Endothelial cell of umbilical vein (primary cell): ENCODE results near the gene ABLIM1. TPM values are rescaled to one million over a fixed set of nuclear protein-coding genes. Genes with fewer than 3 reads are reported as not detected.

Experiments
- BruUV-seq: library from RNA; stranded (reverse); fragments of 400-500 nt; replicated peaks from 2 replicates; lab custom pipeline; 2021; lab: Mats Ljungman, UMichigan
- CTCF ChIA-PET: fragments of 300-600, 350-600 bp; sonication (Branson Sonifier 250); formaldehyde crosslinking; loops from one replicate; lab custom pipeline; 2021; ENCODE audit warnings: antibody characterized with exemption, inconsistent platforms; lab: Charles Lee
- POLR2A ChIA-PET: fragments of 300-600, 350-600 bp; sonication (Branson Sonifier 250); formaldehyde crosslinking; loops from one replicate; lab custom pipeline; 2021; ENCODE audit warnings: antibody characterized with exemption, inconsistent platforms; lab: Charles Lee
- DNase-seq: peaks from one replicate; pipeline ENCODE4 v3.0.0-alpha.2; 2011; ENCODE audit warnings: low read depth, low spot score
- FAIRE-seq: peaks from 2 replicates; lab custom pipeline; 2011; peaks lifted over from hg19 to GRCh38; lab: Jason Lieb, UNC
- H2AFZ ChIP-seq: 2 replicates; pipeline ENCODE4 v1.6.0; 2012; ENCODE audit warnings: low read depth, low read length, control low read depth, inconsistent platforms
- H3K27ac ChIP-seq: 2 replicates; pipeline ENCODE4 v1.5.1; 2011; ENCODE audit warnings: low read depth, mild to moderate bottlenecking, control low read depth, low read length, moderate library complexity; ENCODE audit not compliant: insufficient read depth
- H3K27me3 ChIP-seq, 2 experiments: 2 replicates each; pipeline versions ENCODE4 v1.6.0 to v1.6.1; 2011; ENCODE audit warnings: low read length in 2 of 2, mixed read lengths in 1 of 2; ENCODE audit not compliant: control insufficient read depth in 2 of 2, insufficient read depth in 2 of 2
- H3K36me3 ChIP-seq, 2 experiments: 2 replicates in 1 of 2; 3 replicates in 1 of 2; pipeline ENCODE4 v1.5.1; 2011; ENCODE audit warnings: low read length in 2 of 2, mild to moderate bottlenecking in 1 of 2, moderate library complexity in 1 of 2; ENCODE audit not compliant: control insufficient read depth in 2 of 2, insufficient read depth in 2 of 2; ENCODE audit errors: extremely low read depth in 1 of 2
- H3K4me1 ChIP-seq: 3 replicates; pipeline ENCODE4 v1.5.1; 2011; ENCODE audit warnings: mild to moderate bottlenecking, low read length; ENCODE audit not compliant: control insufficient read depth, insufficient read depth; ENCODE audit errors: extremely low read depth
- H3K4me2 ChIP-seq: 2 replicates; pipeline ENCODE4 v1.6.1; 2011; ENCODE audit warnings: low read length, control low read depth, mixed read lengths; ENCODE audit not compliant: insufficient read depth
- H3K4me3 ChIP-seq, 3 experiments: fragments of 200-600 bp in 1 of 3; sonication (generic), shearing (Covaris generic) in 1 of 3; replicated peaks in 1 of 3; 2 replicates each; pipeline ENCODE4 v1.5.1; 2011 to 2016; ENCODE audit warnings: control low read depth in 3 of 3, low read length in 3 of 3, mild to moderate bottlenecking in 2 of 3, inconsistent platforms in 1 of 3, low read depth in 1 of 3, moderate library complexity in 1 of 3; ENCODE audit not compliant: insufficient read depth in 1 of 3
- H3K79me2 ChIP-seq: 2 replicates; pipeline ENCODE4 v1.6.0; 2012; ENCODE audit warnings: low read length, inconsistent platforms; ENCODE audit not compliant: control insufficient read depth, insufficient read depth
- H3K9ac ChIP-seq: replicated peaks from 2 replicates; pipeline ENCODE3; 2011; ENCODE audit warnings: low read length, control low read depth; ENCODE audit not compliant: insufficient read depth; ENCODE audit errors: extremely low read depth
- H3K9me1 ChIP-seq: replicated peaks from 3 replicates; pipeline ENCODE4 v1.6.0; 2011; ENCODE audit warnings: mild to moderate bottlenecking, low read length; ENCODE audit not compliant: control insufficient read depth, insufficient read depth; ENCODE audit errors: extremely low read depth
- H3K9me3 ChIP-seq: replicated peaks from 2 replicates; pipeline ENCODE4 v1.5.1; 2012; ENCODE audit warnings: low read length, inconsistent platforms; ENCODE audit not compliant: control insufficient read depth, insufficient read depth
- H4K20me1 ChIP-seq: replicated peaks from 2 replicates; pipeline ENCODE3; 2011; ENCODE audit warnings: mild to moderate bottlenecking, low read length; ENCODE audit not compliant: control insufficient read depth, insufficient read depth; ENCODE audit errors: extremely low read depth
- CTCF ChIP-seq, 2 donors: IDR thresholded peaks; 1 replicate in 1 of 2; 2 replicates in 1 of 2; pipeline ENCODE4 v1.5.1; 2011; ENCODE audit warnings: low read length in 2 of 2, mild to moderate bottlenecking in 2 of 2, moderate library complexity in 2 of 2, control low read depth in 1 of 2, inconsistent platforms in 1 of 2, low read depth in 1 of 2; ENCODE audit not compliant: insufficient read depth in 1 of 2; ENCODE audit errors: extremely low read depth in 1 of 2
- EZH2 ChIP-seq: IDR thresholded peaks from 2 replicates; pipeline ENCODE4 v1.6.1; 2012; ENCODE audit warnings: borderline replicate concordance, low read depth, mild to moderate bottlenecking, moderate library complexity, low read length, inconsistent platforms; ENCODE audit not compliant: severe bottlenecking
- FOS ChIP-seq: IDR thresholded peaks from 2 replicates; pipeline ENCODE4 v1.6.1; 2011; ENCODE audit warnings: mild to moderate bottlenecking, low read length, moderate library complexity, borderline replicate concordance; ENCODE audit not compliant: insufficient read depth
- GATA2 ChIP-seq: IDR thresholded peaks from 2 replicates; pipeline ENCODE4 v1.7.0; 2011; ENCODE audit warnings: low read depth, mild to moderate bottlenecking, moderate library complexity, mixed read lengths, low read length; ENCODE audit not compliant: insufficient read length, insufficient read depth
- JUN ChIP-seq: IDR thresholded peaks from 2 replicates; pipeline ENCODE4 v1.6.1; 2011; ENCODE audit warnings: borderline replicate concordance, low read depth; ENCODE audit not compliant: insufficient read length, insufficient read depth
- MAX ChIP-seq: IDR thresholded peaks from 2 replicates; pipeline ENCODE4 v1.6.1; 2011; ENCODE audit not compliant: insufficient read depth, insufficient read length
- MYC ChIP-seq: IDR thresholded peaks from one replicate; pipeline ENCODE4 v1.6.1; 2011; ENCODE audit warnings: mild to moderate bottlenecking, low read depth, low read length
- POLR2A ChIP-seq: IDR thresholded peaks from 2 replicates; pipeline ENCODE4 v1.6.1; 2012; ENCODE audit warnings: low read depth, mild to moderate bottlenecking, control low read depth, low read length
- POLR2AphosphoS5 ChIP-seq: IDR thresholded peaks from 2 replicates; pipeline ENCODE4 v1.6.1; 2012; ENCODE audit warnings: low read depth, mild to moderate bottlenecking, control low read depth, low read length, moderate library complexity; ENCODE audit not compliant: insufficient read depth
- dilution Hi-C: fragments of 300-500 bp; cut with MboI; formaldehyde crosslinking; loops from one replicate; pipeline ENCODE4 v1.15.0; 2019; ENCODE audit warnings: low sequenced_read_pairs; ENCODE audit not compliant: extremely low pct_ligation_motif_present
- intact Hi-C: fragments of 100-400 bp; cut with micrococcal nuclease; formaldehyde crosslinking; loops from one replicate; pipeline ENCODE4 v1.10.0; 2022
- polyA plus RNA-seq, 4 experiments: library from polyadenylated mRNA; depleted of rRNA in 3 of 4; stranded (reverse) in 3 of 4; unstranded in 1 of 4; fragments of >200 nt; gene quantifications; 2 replicates each; pipeline versions ENCODE4 v1.2.1 to v1.2.3, GENCODE V29; 2011 to 2012; ENCODE audit warnings: missing spikeins in 1 of 4
- total RNA-seq: library from RNA; stranded (reverse); gene quantifications from 2 replicates; pipeline ENCODE4 v1.2.3, GENCODE V29; 2021

Gene ABLIM1
- total and polyA plus RNA-seq, 2 donors (not counting 3 experiments of a cell fraction or from before 2014, with no cell fraction given) = 128 to 235 TPM

GRCh38 chr10:114526126-114526503 lies 132.0 kb downstream of the ABLIM1 start:
- Histone ChIP-seq H3K27ac (peak overlapping the region; percentile 35), H3K27me3 (no peaks in the 10 kb centered on the region), H3K9me1 (no peaks in the 10 kb centered on the region), H3K9me3 (no peaks in the 10 kb centered on the region), H3K4me3 (peak overlapping the region in 2 of 3 experiments; percentile 38 to 41), H3K4me2 (peak overlapping the region; percentile 75), H3K9ac (peak overlapping the region; percentile 49), H3K36me3 (no peaks in the 10 kb centered on the region), H4K20me1 (no peaks in the 10 kb centered on the region), H3K4me1 (peaks cover 18% of the 10 kb centered on the region), H2AFZ (no peak overlapping the region), H3K79me2 (no peaks in the 10 kb centered on the region)
- dilution Hi-C loops (no loop called here), intact Hi-C loops (loop anchor here (1.0 to 2.0 kb wide), 4 partner anchors 21 to 296 kb away; no protein-coding TSS in a partner anchor)
- POLR2A ChIA-PET = interaction anchor here (0.7 kb wide), 1 partner anchor 202 kb away, joined by 4 read pairs; no protein-coding TSS in a partner anchor
- no peak for FAIRE-seq
- no TSS peak for BruUV-seq
- no peak for TF ChIP-seq MAX
- no peak for TF ChIP-seq POLR2A
- no peak for TF ChIP-seq MYC
- TF ChIP-seq GATA2 = no peak
- no peak for TF ChIP-seq POLR2AphosphoS5
- TF ChIP-seq FOS = no peak
- TF ChIP-seq JUN = no peak
- no peak for TF ChIP-seq EZH2
- no peak for TF ChIP-seq CTCF (IDR thresholded peaks at IDR 0.05; ENCODE audit: extremely low read depth in 1 of 2, insufficient read depth in 1 of 2, low read depth in 1 of 2, low read length in 2 of 2)
- CTCF ChIA-PET = interaction anchor here (0.8 to 4.6 kb wide), 11 partner anchors 10 to 260 kb away, joined by 3 to 29 read pairs (median 4); no protein-coding TSS in a partner anchor
- no peak for DNase-seq
